Effector memory CD8-positive, alpha-beta T cell (primary cell): ENCODE data around the gene PTPRF.

Experiments used
- ATAC-seq: fragments of 150-1000 bp; cut with Tn5 transposase; replicated peaks from 2 replicates; pipeline ENCODE4 v1.10.0; 2021; ENCODE audit warnings: mild to moderate bottlenecking, moderate library complexity
- DNase-seq, 3 experiments: peaks; one replicate each; pipeline ENCODE4 v3.0.0; 2021
- H3K27ac Mint-ChIP-seq, 2 donors: one replicate each; pipeline ENCODE4 v1.8.0; 2022; ENCODE audit warnings: mild to moderate bottlenecking in 2 of 2, mixed read lengths in 2 of 2, moderate library complexity in 2 of 2
- H3K27me3 Mint-ChIP-seq, 2 donors: one replicate each; pipeline ENCODE4 v1.8.0; 2022; ENCODE audit warnings: mixed read lengths in 2 of 2
- H3K36me3 Mint-ChIP-seq: one replicate; pipeline ENCODE4 v1.8.0; 2022; ENCODE audit warnings: mild to moderate bottlenecking, moderate library complexity, mixed read lengths; ENCODE audit not compliant: insufficient read depth
- H3K4me1 Mint-ChIP-seq, 2 donors: one replicate each; pipeline ENCODE4 v1.8.0; 2022; ENCODE audit warnings: low read depth in 2 of 2, mixed read lengths in 2 of 2
- H3K4me3 Mint-ChIP-seq, 2 donors: one replicate each; pipeline ENCODE4 v1.8.0; 2022; ENCODE audit warnings: mild to moderate bottlenecking in 2 of 2, mixed read lengths in 2 of 2, moderate library complexity in 2 of 2
- H3K9me3 Mint-ChIP-seq, 2 donors: one replicate each; pipeline ENCODE4 v1.8.0; 2022; ENCODE audit warnings: mixed read lengths in 2 of 2

The PTPRF gene

GRCh38 chr1:43572538-43572937 is 41.9 kb downstream of the PTPRF start:
- H3K4me1 Mint-ChIP-seq, result peaks cover 10 to 23% of the 10 kb centered on the region in 2 donors
- peak overlapping the region in 1 of 2 donors; percentile 44 for H3K27ac Mint-ChIP-seq
- DNase-seq (no peak), ATAC-seq (no peak)
- peaks cover 0 to 2% of the 10 kb centered on the region in 2 donors for H3K27me3 Mint-ChIP-seq
- no peak overlapping the region for H3K4me3 Mint-ChIP-seq
- H3K9me3 Mint-ChIP-seq, result no peaks in the 10 kb centered on the region
- peaks cover 7% of the 10 kb centered on the region for H3K36me3 Mint-ChIP-seq

GRCh38 chr1:43573066-43573800 is 42.5 kb downstream of the PTPRF start:
- Mint-ChIP-seq H3K36me3 (peaks cover 7% of the 10 kb centered on the region), H3K9me3 (no peaks in the 10 kb centered on the region), H3K4me3 (no peak overlapping the region), H3K4me1 (peaks cover 10 to 23% of the 10 kb centered on the region in 2 donors), H3K27ac (peak overlapping the region in 1 of 2 donors; percentile 44), H3K27me3 (no peaks in the 10 kb centered on the region)
- ATAC-seq (no peak), DNase-seq (no peak)

- peaks cover 7% of the 10 kb centered on the region for H3K36me3 Mint-ChIP-seq
- H3K27ac Mint-ChIP-seq, result peak overlapping the region; percentile 24 to 53
- H3K9me3 Mint-ChIP-seq, result no peaks in the 10 kb centered on the region
- no peak overlapping the region for H3K4me3 Mint-ChIP-seq
- H3K27me3 Mint-ChIP-seq, result no peaks in the 10 kb centered on the region
- H3K4me1 Mint-ChIP-seq, result peaks cover 10 to 23% of the 10 kb centered on the region in 2 donors
- ATAC-seq (peak; percentile 81), DNase-seq (no peak)
Measured at GRCh38 chr1:43576521-43576920, 45.8 kb downstream of the PTPRF start.

- H3K4me1 Mint-ChIP-seq, result peaks cover 15 to 25% of the 10 kb centered on the region in 2 donors
- H3K27ac Mint-ChIP-seq, result peak overlapping the region in 1 of 2 donors; percentile 29
- H3K9me3 Mint-ChIP-seq, result no peaks in the 10 kb centered on the region
- no peak for ATAC-seq
- peaks cover 3% of the 10 kb centered on the region for H3K36me3 Mint-ChIP-seq
- DNase-seq, result no peak
- H3K27me3 Mint-ChIP-seq, result no peaks in the 10 kb centered on the region
- H3K4me3 Mint-ChIP-seq, result no peak overlapping the region
Measured at GRCh38 chr1:43577655-43578542, 47.2 kb downstream of the PTPRF start.

GRCh38 chr1:43580039-43580438 is 49.4 kb downstream of the PTPRF start:
- Mint-ChIP-seq H3K4me1 (peaks cover 12 to 20% of the 10 kb centered on the region in 2 donors), H3K27ac (no peak overlapping the region), H3K9me3 (no peaks in the 10 kb centered on the region), H3K4me3 (no peak overlapping the region), H3K36me3 (peaks cover 3% of the 10 kb centered on the region), H3K27me3 (no peaks in the 10 kb centered on the region)
- DNase-seq (no peak), ATAC-seq (no peak)

GRCh38 chr1:43582162-43582566 is 51.5 kb downstream of the PTPRF start:
- no peak overlapping the region for H3K4me3 Mint-ChIP-seq
- H3K4me1 Mint-ChIP-seq, result peaks cover 2 to 5% of the 10 kb centered on the region in 2 donors
- ATAC-seq (peak; percentile 61), DNase-seq (peak in 1 of 3 experiments; percentile 3)
- peak overlapping the region in 1 of 2 donors; percentile 71 for H3K27ac Mint-ChIP-seq
- H3K27me3 Mint-ChIP-seq, result no peaks in the 10 kb centered on the region
- no peaks in the 10 kb centered on the region for H3K36me3 Mint-ChIP-seq
- no peaks in the 10 kb centered on the region for H3K9me3 Mint-ChIP-seq

- no peak for DNase-seq
- H3K4me1 Mint-ChIP-seq, result peaks cover 2 to 5% of the 10 kb centered on the region in 2 donors
- no peak overlapping the region for H3K27ac Mint-ChIP-seq
- no peaks in the 10 kb centered on the region for H3K27me3 Mint-ChIP-seq
- no peaks in the 10 kb centered on the region for H3K9me3 Mint-ChIP-seq
- no peak overlapping the region for H3K4me3 Mint-ChIP-seq
- H3K36me3 Mint-ChIP-seq, result no peaks in the 10 kb centered on the region
- ATAC-seq, result no peak
Measured at GRCh38 chr1:43583058-43583457, 52.4 kb downstream of the PTPRF start.

GRCh38 chr1:43584204-43584603 is 53.5 kb downstream of the PTPRF start:
- ATAC-seq (no peak), DNase-seq (no peak)
- Mint-ChIP-seq H3K4me1 (peaks cover 2 to 5% of the 10 kb centered on the region in 2 donors), H3K4me3 (no peak overlapping the region), H3K36me3 (no peaks in the 10 kb centered on the region), H3K27ac (no peak overlapping the region), H3K27me3 (no peaks in the 10 kb centered on the region), H3K9me3 (no peaks in the 10 kb centered on the region)

- no peak for ATAC-seq
- no peak overlapping the region for H3K27ac Mint-ChIP-seq
Measured at GRCh38 chr1:43585557-43585956, 54.9 kb downstream of the PTPRF start.

GRCh38 chr1:43586136-43586731 is 55.6 kb downstream of the PTPRF start:
- Mint-ChIP-seq H3K27me3 (peaks cover 0 to 10% of the 10 kb centered on the region in 2 donors), H3K27ac (no peak overlapping the region), H3K4me3 (no peak overlapping the region), H3K9me3 (no peaks in the 10 kb centered on the region), H3K36me3 (no peaks in the 10 kb centered on the region), H3K4me1 (peaks cover 2 to 5% of the 10 kb centered on the region in 2 donors)
- no peak for DNase-seq
- ATAC-seq, result no peak

More at GRCh38 chr1:43585557-43585956, 54.9 kb downstream of the PTPRF start:
- Mint-ChIP-seq H3K4me1 (peaks cover 2 to 5% of the 10 kb centered on the region in 2 donors), H3K36me3 (no peaks in the 10 kb centered on the region), H3K27me3 (peaks cover 0 to 10% of the 10 kb centered on the region in 2 donors), H3K9me3 (no peaks in the 10 kb centered on the region), H3K4me3 (no peak overlapping the region)
- DNase-seq, result no peak

- H3K27me3 Mint-ChIP-seq, result peaks cover 0 to 10% of the 10 kb centered on the region in 2 donors
- no peak overlapping the region for H3K27ac Mint-ChIP-seq
- H3K9me3 Mint-ChIP-seq, result no peaks in the 10 kb centered on the region
- ATAC-seq (no peak), DNase-seq (no peak)
- H3K36me3 Mint-ChIP-seq, result no peaks in the 10 kb centered on the region
- H3K4me1 Mint-ChIP-seq, result peaks cover 2 to 5% of the 10 kb centered on the region in 2 donors
- H3K4me3 Mint-ChIP-seq, result no peak overlapping the region
Measured at GRCh38 chr1:43587001-43587400, 56.3 kb downstream of the PTPRF start.

- Mint-ChIP-seq H3K9me3 (no peaks in the 10 kb centered on the region), H3K4me1 (no peaks in the 10 kb centered on the region), H3K27ac (no peak overlapping the region), H3K4me3 (no peak overlapping the region), H3K36me3 (no peaks in the 10 kb centered on the region), H3K27me3 (peaks cover under 1 to 12% of the 10 kb centered on the region in 2 donors)
- DNase-seq (no peak), ATAC-seq (no peak)
Measured at GRCh38 chr1:43587594-43587993, 56.9 kb downstream of the PTPRF start.

GRCh38 chr1:43588592-43588991 is 57.9 kb downstream of the PTPRF start:
- Mint-ChIP-seq H3K4me3 (no peak overlapping the region), H3K27me3 (peaks cover 6 to 20% of the 10 kb centered on the region in 2 donors), H3K36me3 (no peaks in the 10 kb centered on the region), H3K27ac (no peak overlapping the region), H3K4me1 (peaks cover 0 to 1% of the 10 kb centered on the region in 2 donors), H3K9me3 (no peaks in the 10 kb centered on the region)
- no peak for DNase-seq
- ATAC-seq, result no peak
